HG03558 (cell line): ENCODE data around the gene INPP5B.
"Not testable (repeated sequence)": the region's sequence is repeated elsewhere in the genome, so short reads cannot be mapped to it uniquely, and the experiment has no call there.

Source experiments
- ATAC-seq: cut with Tn5 transposase; IDR thresholded peaks from one replicate; pipeline ENCODE4 v1.9.1; 2021; ENCODE audit warnings: moderate number of reproducible peaks; ENCODE audit not compliant: unreplicated experiment; ENCODE audit errors: extremely low read depth

Gene INPP5B

DNA sequence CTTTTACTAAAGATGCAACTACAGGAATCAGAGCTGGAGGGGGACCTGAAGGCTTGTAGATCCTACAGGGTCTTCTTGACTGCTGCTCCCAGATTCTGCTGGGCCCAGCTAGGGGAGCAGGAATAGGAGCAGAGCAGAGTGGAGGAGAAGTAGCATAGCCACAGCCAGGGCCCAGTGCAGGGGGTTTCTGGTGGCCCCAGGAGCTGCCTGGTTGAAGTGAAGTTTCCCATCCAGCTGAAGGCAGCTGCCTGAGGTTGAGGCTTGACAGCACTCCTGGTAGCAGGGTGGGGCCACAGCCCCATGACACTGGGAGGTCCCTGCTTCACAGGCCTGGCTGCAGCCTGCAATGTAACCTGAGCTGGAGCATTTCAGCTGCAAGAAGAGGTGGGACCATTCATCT is 2.0 kb upstream of the INPP5B start:
- ATAC-seq = no peak

GRCh38 chr1:37948166-37948565 is 1.3 kb upstream of the INPP5B start:
- ATAC-seq = no peak

GRCh38 chr1:37947364-37947763 is 511 bp upstream of the INPP5B start:
- no peak for ATAC-seq

DNA sequence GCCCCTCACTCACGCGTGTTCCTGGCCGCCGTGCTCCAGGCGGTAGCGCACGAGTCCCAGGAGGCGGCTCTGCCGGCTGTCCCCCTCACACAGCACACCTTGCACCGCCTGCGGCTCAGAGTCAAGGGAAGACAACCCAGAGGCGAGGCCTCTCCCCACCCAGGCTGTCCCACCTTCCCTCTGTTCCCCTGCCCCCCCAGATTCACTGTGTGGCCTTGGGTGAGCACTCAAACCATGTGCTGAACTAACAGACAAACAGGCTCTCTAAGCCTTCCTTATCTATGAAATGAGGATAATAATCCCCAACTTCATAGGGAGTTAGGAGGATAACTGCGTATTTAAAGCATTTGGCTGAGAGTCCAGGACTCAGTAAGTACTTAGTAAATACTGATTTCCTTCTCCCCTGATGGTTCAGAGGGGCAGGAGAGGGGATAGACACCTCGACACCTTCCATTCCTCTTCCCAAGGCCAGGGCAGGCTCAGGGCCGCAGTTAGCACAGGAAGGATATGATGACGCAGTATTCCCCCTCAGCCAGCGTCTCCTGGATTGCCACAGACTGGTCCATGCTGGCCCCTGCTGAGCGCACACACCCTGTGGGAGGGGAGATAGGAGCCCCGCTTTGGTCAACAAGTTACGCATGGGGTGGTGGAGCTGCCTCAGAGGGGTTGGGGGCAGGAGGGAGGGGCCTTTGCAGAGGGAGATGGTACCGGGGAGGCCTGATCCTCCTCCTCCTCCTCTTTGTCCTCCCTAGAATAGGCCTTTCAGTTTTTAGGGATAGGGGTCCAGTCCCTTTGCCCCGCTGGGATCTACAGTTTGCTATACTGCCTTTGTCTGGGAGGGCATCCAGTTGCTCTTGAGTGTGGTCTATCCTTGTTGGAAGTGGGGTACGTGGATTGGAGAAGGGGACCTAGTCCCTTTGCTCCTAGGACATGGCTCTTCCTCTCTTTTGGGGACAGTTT is 830 bp downstream of the INPP5B start:
- ATAC-seq = no peak

GRCh38 chr1:37945251-37945650 is 1.6 kb downstream of the INPP5B start:
- ATAC-seq = no peak

DNA sequence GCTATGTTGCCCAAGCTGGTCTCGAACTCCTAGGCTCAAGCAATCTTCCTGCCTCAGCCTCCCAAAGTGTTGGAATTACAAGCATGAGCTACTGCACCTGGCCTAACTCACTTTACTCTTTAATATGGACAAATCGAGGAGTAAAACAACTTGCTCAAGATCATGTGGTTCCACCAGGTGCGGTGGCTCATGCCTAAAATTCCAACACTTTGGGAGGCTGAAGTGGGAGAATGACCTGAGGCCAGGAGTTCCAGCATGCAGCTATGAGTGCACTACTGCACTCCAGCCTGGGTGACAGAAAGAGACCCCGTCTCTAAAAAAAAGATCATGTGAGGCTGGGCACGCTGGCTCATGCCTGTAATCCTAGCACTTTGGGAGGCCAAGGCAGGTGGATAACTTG is 2.0 kb downstream of the INPP5B start:
- ATAC-seq = no peak

DNA sequence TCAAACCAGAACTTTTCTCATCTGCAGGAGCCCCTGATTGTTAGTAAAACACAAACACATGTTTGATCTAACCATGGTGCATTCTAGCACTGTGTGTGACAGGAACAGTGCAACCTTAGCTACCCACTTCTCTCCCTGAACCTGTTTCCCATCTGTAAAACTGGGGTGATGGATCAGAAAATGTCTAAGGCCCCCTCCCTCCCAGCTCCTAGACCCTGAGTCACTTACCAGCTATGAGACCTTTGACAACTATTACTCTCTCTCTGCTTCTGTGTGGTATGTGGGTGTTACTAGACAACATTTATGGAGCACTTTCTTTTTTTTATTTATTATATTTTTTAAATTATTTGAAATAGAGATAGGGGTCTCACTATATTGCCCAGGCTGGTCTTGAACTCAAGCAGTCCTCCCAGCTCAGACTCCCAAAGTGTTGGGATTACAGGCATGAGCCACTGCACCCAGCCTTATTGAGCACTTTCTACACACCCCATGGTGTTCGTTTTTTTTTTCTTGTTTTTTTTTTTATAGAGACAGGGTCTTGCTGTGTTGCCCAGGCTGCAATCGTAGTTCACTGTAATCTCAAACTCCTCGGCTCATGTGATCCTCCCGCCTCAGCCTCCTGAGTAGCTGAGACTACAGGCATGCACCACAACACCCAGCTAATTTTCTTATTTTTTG is 2.6 kb downstream of the INPP5B start:
- ATAC-seq = no peak

DNA sequence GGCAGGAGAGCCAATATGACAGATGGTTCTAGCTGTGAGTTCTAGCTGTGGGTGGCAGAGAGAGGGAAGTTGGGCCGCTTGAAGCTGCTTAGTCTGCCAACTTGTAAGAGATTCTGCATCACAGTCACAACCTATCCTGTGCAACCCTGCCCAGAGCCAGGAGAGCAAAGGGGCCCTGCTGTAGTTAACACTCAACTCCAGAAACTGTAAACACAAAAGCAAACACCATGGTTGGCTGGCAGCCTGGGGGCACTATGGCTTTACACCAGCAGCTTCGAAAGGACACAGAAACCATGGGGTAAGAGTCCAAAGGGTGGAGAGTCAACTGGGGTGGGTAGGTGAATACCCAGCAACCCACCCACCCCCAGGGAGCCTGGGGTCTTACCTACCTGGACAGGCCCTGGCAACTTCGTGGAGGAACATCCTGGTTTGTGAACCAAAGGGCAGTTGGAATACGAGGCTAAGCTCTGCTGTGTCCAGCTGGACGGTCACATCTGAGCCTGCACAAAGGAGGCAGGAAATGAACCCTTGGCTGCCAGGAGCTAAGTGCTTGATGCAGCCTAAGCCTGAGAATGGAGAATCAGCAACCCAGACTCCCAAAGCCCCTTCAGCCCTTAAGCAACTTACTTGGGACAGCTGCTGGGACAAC is 6.4 kb downstream of the INPP5B start:
- ATAC-seq = no peak

GRCh38 chr1:37936760-37937159 is 10.1 kb downstream of the INPP5B start:
- not testable (repeated sequence) for ATAC-seq

GRCh38 chr1:37932759-37933158 is 14.1 kb downstream of the INPP5B start:
- ATAC-seq = no peak

- ATAC-seq = peak; percentile 73
Measured at GRCh38 chr1:37931361-37932158, 15.3 kb downstream of the INPP5B start.

DNA sequence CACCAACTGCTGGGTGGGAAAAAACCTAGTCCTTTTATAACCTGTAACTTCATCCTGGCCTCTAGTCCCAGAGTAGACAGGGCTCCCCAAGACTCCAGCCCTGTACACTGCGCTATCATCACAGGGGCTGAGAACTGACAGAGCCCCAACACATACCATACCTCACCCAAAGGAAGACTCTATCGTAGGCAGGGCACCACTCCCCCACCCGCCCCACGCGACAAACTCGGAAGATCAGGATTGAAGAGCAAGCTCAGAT is 15.8 kb downstream of the INPP5B start:
- no peak for ATAC-seq

GRCh38 chr1:37930246-37931101 is 16.4 kb downstream of the INPP5B start:
- ATAC-seq = no peak

DNA sequence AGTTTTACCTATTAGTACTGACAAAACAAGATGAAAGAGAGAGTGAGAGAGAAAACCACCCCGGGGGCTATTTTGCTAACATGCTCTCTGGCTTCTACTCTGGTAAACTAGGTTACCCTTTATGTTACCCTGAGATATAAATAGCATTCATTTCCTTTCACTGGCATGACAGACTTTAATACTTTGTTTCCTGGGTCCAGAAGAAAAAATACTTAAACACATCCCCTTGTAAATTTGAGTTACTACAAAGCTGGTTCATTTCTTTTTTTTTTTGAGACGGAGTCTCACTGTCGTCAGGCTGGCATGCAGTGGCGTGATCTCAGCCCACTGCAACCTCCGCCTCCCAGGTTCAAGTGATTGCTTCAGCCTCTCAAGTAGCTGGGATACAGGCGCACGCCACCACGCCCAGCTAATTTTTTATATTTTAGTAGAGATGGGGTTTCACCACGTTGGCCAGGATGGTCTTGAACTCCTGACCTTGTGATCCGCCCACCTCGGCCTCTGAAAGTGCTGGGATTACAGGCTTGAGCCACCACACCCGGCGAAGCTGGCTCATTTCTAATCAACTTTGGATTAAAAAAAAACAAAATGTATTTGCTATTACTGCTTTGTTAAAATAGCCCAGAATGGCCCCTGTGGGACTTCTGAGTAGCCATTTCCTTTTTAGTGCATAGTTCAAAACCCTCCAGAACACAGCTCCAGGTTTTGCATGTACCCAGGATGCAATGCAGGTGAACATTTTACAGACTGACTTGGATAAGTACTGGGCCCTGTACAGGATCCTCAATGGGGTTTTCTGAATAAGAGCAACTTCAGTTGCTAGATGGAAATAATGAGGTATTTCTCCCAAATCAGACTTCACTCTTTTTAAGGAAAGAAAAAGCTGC is 20.6 kb downstream of the INPP5B start:
- ATAC-seq = no peak

DNA sequence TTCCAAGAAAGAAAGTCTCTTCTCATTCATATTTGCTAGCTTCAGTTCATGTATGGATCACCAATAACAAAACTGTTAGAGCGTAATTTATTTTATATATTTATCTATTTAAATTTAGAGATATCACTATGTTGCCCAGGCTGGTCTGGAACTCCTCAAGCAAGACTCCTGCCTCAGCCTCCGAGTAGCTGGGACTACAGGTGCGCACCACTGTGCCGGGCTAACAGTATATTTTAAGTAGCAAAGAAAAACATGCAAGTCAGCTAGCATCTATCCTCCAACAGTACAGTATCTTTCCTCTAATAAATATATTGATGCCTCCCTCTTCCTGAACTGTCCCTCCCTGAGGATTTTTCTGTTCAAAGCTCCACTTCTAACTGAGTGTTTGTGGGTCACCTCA is 21.5 kb downstream of the INPP5B start:
- no peak for ATAC-seq

DNA sequence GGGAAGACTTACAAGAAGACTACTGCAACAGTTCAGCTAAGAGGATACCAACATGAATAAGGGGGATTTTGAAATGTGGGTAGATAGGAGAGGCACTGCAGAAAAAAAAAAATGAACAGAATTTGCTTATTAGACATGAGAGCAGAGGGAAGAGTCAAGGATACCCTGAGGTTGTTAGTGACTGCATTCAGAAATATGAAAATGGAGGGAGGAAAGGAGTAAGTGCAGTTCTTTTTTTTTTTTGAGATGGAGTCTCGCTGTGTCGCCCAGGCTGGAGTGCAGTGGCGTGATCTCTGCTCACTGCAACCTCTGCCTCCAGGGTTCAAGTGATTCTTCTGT is 23.3 kb downstream of the INPP5B start:
- no peak for ATAC-seq

DNA sequence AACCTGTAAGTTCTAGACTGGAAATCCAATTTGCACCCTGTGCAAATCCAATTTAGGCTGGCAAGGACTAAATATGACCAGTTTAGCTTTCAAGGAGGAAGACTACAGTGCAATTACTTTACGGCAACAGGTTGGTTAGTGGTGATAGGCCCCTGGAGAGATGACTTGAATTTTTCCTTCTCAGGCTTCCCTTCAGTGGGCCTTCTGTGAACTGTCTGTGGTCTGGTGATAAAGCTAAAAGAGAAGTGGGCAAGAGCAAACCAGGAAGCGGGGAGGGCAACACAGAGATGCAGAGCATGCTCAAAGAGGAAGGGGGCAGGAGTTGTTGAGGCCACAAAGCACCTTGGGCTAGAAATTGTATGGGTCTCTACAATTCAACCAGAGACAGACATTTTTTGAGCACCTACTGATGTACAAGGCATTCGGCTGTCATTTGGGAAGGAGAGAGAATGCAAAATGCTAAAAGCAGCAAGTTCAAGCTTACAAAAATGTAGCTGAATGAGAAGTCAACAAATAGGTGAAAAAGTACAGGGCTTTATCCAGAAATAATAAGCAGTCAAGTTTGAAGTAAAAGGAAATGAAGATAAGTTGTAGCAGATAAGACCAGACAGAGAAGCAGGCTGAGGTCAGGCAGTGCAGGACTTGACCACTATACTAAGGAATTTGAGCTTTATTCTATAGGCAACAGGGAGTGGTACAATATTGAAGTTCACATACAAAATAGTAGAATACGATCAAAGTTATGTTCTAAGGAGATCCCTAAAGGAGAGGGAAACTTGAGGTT is 23.9 kb downstream of the INPP5B start:
- no peak for ATAC-seq

DNA sequence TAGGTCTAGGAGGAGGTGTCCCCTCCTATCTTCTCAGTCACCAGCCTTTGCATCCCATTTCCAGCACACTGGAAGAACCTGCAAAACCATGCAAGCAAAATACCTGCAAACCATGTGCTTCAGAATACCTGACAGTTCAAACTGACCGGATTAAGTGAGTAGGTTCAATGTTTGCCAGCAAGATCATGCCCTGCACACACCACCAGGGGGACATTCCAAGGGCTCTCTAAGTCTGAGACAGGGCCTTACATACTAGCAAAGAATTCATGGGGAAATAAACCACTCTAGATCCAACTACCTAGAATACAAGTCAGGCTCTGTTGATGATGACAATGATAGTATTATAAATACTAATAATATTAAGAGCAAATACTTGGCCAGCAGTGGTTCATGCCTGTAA is 27.6 kb downstream of the INPP5B start:
- no peak for ATAC-seq
